Astrocyte (in vitro differentiated cells and primary cell): ENCODE data around the gene PCYT2. TPM values are rescaled to one million over a fixed set of nuclear protein-coding genes. Genes with fewer than 3 reads are reported as not detected.

ENCODE experiments used
- DNase-seq: peaks from one replicate; pipeline ENCODE4 v3.0.0-alpha.2; 2010; ENCODE audit warnings: low read depth
- FAIRE-seq: peaks from 2 replicates; lab custom pipeline; 2011; peaks lifted over from hg19 to GRCh38; lab: Jason Lieb, UNC
- H2AFZ ChIP-seq: 2 replicates; pipeline ENCODE4 v1.6.0; 2012; ENCODE audit warnings: low read depth, low read length, inconsistent platforms
- H3K27ac ChIP-seq: 2 replicates; pipeline ENCODE4 v1.5.1; 2011; ENCODE audit warnings: low read depth, low read length, inconsistent platforms
- H3K27me3 ChIP-seq: 2 replicates; pipeline ENCODE4 v1.6.0; 2011; ENCODE audit warnings: low read length, inconsistent platforms; ENCODE audit not compliant: insufficient read depth
- H3K36me3 ChIP-seq: 2 replicates; pipeline ENCODE4 v1.5.1; 2011; ENCODE audit warnings: low read length, inconsistent platforms; ENCODE audit not compliant: insufficient read depth
- H3K4me1 ChIP-seq: 2 replicates; pipeline ENCODE4 v1.5.1; 2011; ENCODE audit warnings: low read length, inconsistent platforms; ENCODE audit not compliant: insufficient read depth
- H3K4me2 ChIP-seq: 2 replicates; pipeline ENCODE4 v1.6.0; 2012; ENCODE audit warnings: low read length, inconsistent platforms
- H3K4me3 ChIP-seq: 2 replicates; pipeline ENCODE4 v1.5.1; 2011; ENCODE audit warnings: low read depth, mild to moderate bottlenecking, low read length, inconsistent platforms; ENCODE audit not compliant: insufficient read depth
- H3K79me2 ChIP-seq: 2 replicates; pipeline ENCODE4 v1.6.0; 2012; ENCODE audit warnings: mild to moderate bottlenecking, low read length, inconsistent platforms; ENCODE audit not compliant: insufficient read depth
- H3K9ac ChIP-seq: 2 replicates; pipeline ENCODE4 v1.6.0; 2012; ENCODE audit warnings: mild to moderate bottlenecking, low read length, inconsistent platforms
- H3K9me3 ChIP-seq: 2 replicates; pipeline ENCODE4 v1.5.1; 2012; ENCODE audit warnings: low read depth, mild to moderate bottlenecking, low read length, inconsistent platforms; ENCODE audit not compliant: insufficient read depth
- H4K20me1 ChIP-seq: 2 replicates; pipeline ENCODE4 v1.6.0; 2012; ENCODE audit warnings: low read length, inconsistent platforms; ENCODE audit not compliant: insufficient read depth
- H3K27ac Mint-ChIP-seq: one replicate; pipeline ENCODE4 v1.8.0; 2021; ENCODE audit warnings: mild to moderate bottlenecking, mixed read lengths; ENCODE audit not compliant: unreplicated experiment
- H3K27me3 Mint-ChIP-seq: one replicate; pipeline ENCODE4 v1.8.0; 2021; ENCODE audit warnings: low read depth, mixed read lengths; ENCODE audit not compliant: unreplicated experiment
- H3K36me3 Mint-ChIP-seq: one replicate; pipeline ENCODE4 v1.8.0; 2021; ENCODE audit warnings: low read depth, mixed read lengths; ENCODE audit not compliant: unreplicated experiment
- H3K4me1 Mint-ChIP-seq: one replicate; pipeline ENCODE4 v1.8.0; 2021; ENCODE audit warnings: low read depth, mixed read lengths; ENCODE audit not compliant: unreplicated experiment
- H3K4me3 Mint-ChIP-seq: one replicate; pipeline ENCODE4 v1.8.0; 2021; ENCODE audit warnings: mild to moderate bottlenecking, moderate library complexity, mixed read lengths; ENCODE audit not compliant: unreplicated experiment
- H3K9me3 Mint-ChIP-seq: one replicate; pipeline ENCODE4 v1.8.0; 2021; ENCODE audit warnings: mild to moderate bottlenecking, mixed read lengths; ENCODE audit not compliant: unreplicated experiment
- CTCF ChIP-seq: IDR thresholded peaks from 2 replicates; pipeline ENCODE4 v1.5.1; 2011; ENCODE audit warnings: low read depth, mild to moderate bottlenecking, inconsistent platforms, low read length, moderate library complexity; ENCODE audit not compliant: insufficient read depth
- EZH2 ChIP-seq: IDR thresholded peaks from 2 replicates; pipeline ENCODE4 v1.6.1; 2012; ENCODE audit warnings: mild to moderate bottlenecking, low read length, inconsistent platforms; ENCODE audit not compliant: insufficient read depth
- total RNA-seq: library from RNA; stranded (reverse); gene quantifications from 2 replicates; pipeline ENCODE4 v1.2.1, GENCODE V29; 2021

The PCYT2 gene
- total RNA-seq, 1 donor from 2014 or later, result 31.6 TPM

- peak overlapping the region; percentile 72 for H3K27ac Mint-ChIP-seq
Observed at GRCh38 chr17:81913394-81914102, 2.3 kb upstream of the PCYT2 start.

GRCh38 chr17:81912441-81913309 is 1.5 kb upstream of the PCYT2 start:
- Histone ChIP-seq H3K36me3 (peaks cover 6% of the 10 kb centered on the region), H3K4me1 (peaks cover 18% of the 10 kb centered on the region), H3K4me3 (no peak overlapping the region), H3K4me2 (no peak overlapping the region), H3K27me3 (no peaks in the 10 kb centered on the region), H3K79me2 (peaks cover 31% of the 10 kb centered on the region), H4K20me1 (peaks cover 70% of the 10 kb centered on the region), H3K27ac (no peak overlapping the region), H3K9ac (no peak overlapping the region), H3K9me3 (no peaks in the 10 kb centered on the region), H2AFZ (no peak overlapping the region)
- Mint-ChIP-seq H3K36me3 (peaks cover 12% of the 10 kb centered on the region), H3K27ac (peak overlapping the region; percentile 72), H3K9me3 (peaks cover 1% of the 10 kb centered on the region), H3K4me3 (peak overlapping the region; percentile 70), H3K27me3 (no peaks in the 10 kb centered on the region), H3K4me1 (peaks cover 9% of the 10 kb centered on the region)
- no peak for TF ChIP-seq CTCF
- no peak for TF ChIP-seq EZH2
- FAIRE-seq, result no peak
- no peak for DNase-seq

More at GRCh38 chr17:81913394-81914102, 2.3 kb upstream of the PCYT2 start:
- no peak for FAIRE-seq
- H4K20me1 ChIP-seq, result peaks cover 74% of the 10 kb centered on the region
- no peak overlapping the region for H3K4me2 ChIP-seq
- H3K36me3 ChIP-seq, result peaks cover 6% of the 10 kb centered on the region
- no peaks in the 10 kb centered on the region for H3K9me3 ChIP-seq
- H2AFZ ChIP-seq, result no peak overlapping the region
- H3K4me1 ChIP-seq, result peaks cover 18% of the 10 kb centered on the region
- Mint-ChIP-seq H3K4me1 (peaks cover 9% of the 10 kb centered on the region), H3K4me3 (peak overlapping the region; percentile 70), H3K27me3 (no peaks in the 10 kb centered on the region), H3K9me3 (peaks cover 1% of the 10 kb centered on the region), H3K36me3 (peaks cover 12% of the 10 kb centered on the region)
- H3K27ac ChIP-seq, result no peak overlapping the region
- TF ChIP-seq EZH2 (no peak), CTCF (no peak)
- peaks cover 37% of the 10 kb centered on the region for H3K79me2 ChIP-seq
- H3K4me3 ChIP-seq, result no peak overlapping the region
- no peaks in the 10 kb centered on the region for H3K27me3 ChIP-seq
- no peak overlapping the region for H3K9ac ChIP-seq
- no peak for DNase-seq
